HCT116 (cell line): ENCODE results near the gene PRUNE1.

Experiments used
- CTCF ChIP-seq, 3 experiments: fragments of 200-600 bp in 1 of 3; sonication (generic) in 1 of 3; IDR thresholded peaks in 2 of 3; conservative IDR thresholded peaks in 1 of 3; 2 replicates each; pipeline ENCODE4 v1.5.1; 2012 to 2017; ENCODE audit warnings: low read depth in 2 of 3, low read length in 2 of 3, antibody characterized with exemption in 1 of 3, borderline replicate concordance in 1 of 3, control low read depth in 1 of 3, mild to moderate bottlenecking in 1 of 3, mixed read lengths in 1 of 3, mixed run types in 1 of 3, moderate library complexity in 1 of 3; ENCODE audit not compliant: insufficient read depth in 1 of 3
- ELF1 ChIP-seq: IDR thresholded peaks from 2 replicates; pipeline ENCODE4 v1.6.1; 2012; ENCODE audit warnings: low read depth, borderline replicate concordance
- EZH2 ChIP-seq: fragments of 200-600 bp; sonication (generic); IDR thresholded peaks from 2 replicates; pipeline ENCODE4 v1.6.1; 2017; ENCODE audit warnings: antibody characterized with exemption, mixed run types
- EZH2phosphoT487 ChIP-seq: fragments of 200-600 bp; IDR thresholded peaks from 2 replicates; pipeline ENCODE4 v1.6.1; 2018; ENCODE audit warnings: antibody characterized with exemption, borderline replicate concordance
- JUND ChIP-seq: IDR thresholded peaks from 2 replicates; pipeline ENCODE4 v1.6.1; 2012
- POLR2A ChIP-seq: IDR thresholded peaks from 2 replicates; pipeline ENCODE4 v1.7.0; 2011; ENCODE audit warnings: borderline replicate concordance; ENCODE audit not compliant: insufficient read depth, insufficient read length; ENCODE audit errors: extremely low read depth
- POLR2AphosphoS5 ChIP-seq: IDR thresholded peaks from 2 replicates; pipeline ENCODE4 v1.6.1; 2011; ENCODE audit warnings: mild to moderate bottlenecking, low read depth, low read length, moderate library complexity
- RAD21 ChIP-seq: IDR thresholded peaks from 2 replicates; pipeline ENCODE4 v1.6.1; 2012; ENCODE audit warnings: low read depth, mild to moderate bottlenecking
- REST ChIP-seq: IDR thresholded peaks from 2 replicates; pipeline ENCODE4 v1.6.1; 2012; ENCODE audit warnings: low read depth
- TCF7L2 ChIP-seq: IDR thresholded peaks from 2 replicates; pipeline ENCODE4 v1.7.0; 2011; ENCODE audit warnings: borderline replicate concordance, inconsistent platforms; ENCODE audit not compliant: insufficient read depth, insufficient read length; ENCODE audit errors: extremely low read depth
- ZNF274 ChIP-seq: fragments of 200-500 bp; sonication (Bioruptor generic); IDR thresholded peaks from 2 replicates; pipeline ENCODE4 v1.6.1; 2014; ENCODE audit warnings: mild to moderate bottlenecking, low read depth, low read length, inconsistent platforms

DNA sequence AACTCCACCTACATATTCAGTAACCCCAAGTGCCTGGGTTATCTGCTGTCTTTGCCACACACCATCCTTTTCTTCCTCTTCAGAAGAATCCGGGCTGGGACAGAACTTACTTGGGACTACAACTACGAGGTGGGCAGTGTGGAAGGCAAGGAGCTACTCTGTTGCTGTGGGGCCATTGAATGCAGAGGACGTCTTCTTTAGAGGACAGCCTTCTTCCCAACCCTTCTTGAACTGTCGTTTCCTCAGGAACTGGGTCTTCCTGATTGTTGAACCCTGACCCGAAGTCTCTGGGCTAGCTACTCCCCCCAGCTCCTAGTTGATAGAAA lies 44.1 kb upstream of the PRUNE1 start:
- TF ChIP-seq POLR2AphosphoS5 (no peak), CTCF (IDR thresholded peaks at IDR 0.05 in 2 of 3, conservative IDR thresholded peaks at IDR 0.05 in 1 of 3; ENCODE audit: borderline replicate concordance in 1 of 3, insufficient read depth in 1 of 3, low read depth in 2 of 3, low read length in 2 of 3) (no peak), RAD21 (no peak), POLR2A (no peak), EZH2 (no peak), JUND (no peak), ELF1 (no peak), REST (no peak), ZNF274 (no peak), EZH2phosphoT487 (no peak), TCF7L2 (no peak)
